ENCODE results near the gene AOC3. TPM values are rescaled to one million over a fixed set of nuclear protein-coding genes. Genes with fewer than 3 reads are reported as not detected.

The AOC3 gene
- total and polyA plus RNA-seq, 2 of the 13 experiments (the other 11 are each of a cell fraction or from before 2014, with no cell fraction given): 8.7 to 51.7 TPM

GRCh38 chr17:42878123-42878880, 27.3 kb downstream of the AOC3 start (continued):
- peak; percentile 51; the same call in 1 of the 2 replicates for TF ChIP-seq ZNF543 (CRISPR knock-in tag; IDR thresholded peaks at IDR 0.05)
- TF ChIP-seq ZBTB7B (CRISPR knock-in tag; IDR thresholded peaks at IDR 0.05): peak; percentile 20; the same call in 1 of the 2 replicates
- TF ChIP-seq U2AF2 (IDR thresholded peaks at IDR 0.05; ENCODE audit: low read depth, low read length): no peak
- TF ChIP-seq HNF4A (CRISPR knock-in tag; IDR thresholded peaks at IDR 0.05): peak; percentile 80
- no peak for TF ChIP-seq ETS1 (CRISPR knock-in tag; IDR thresholded peaks at IDR 0.05)
- TF ChIP-seq ZNF569 (CRISPR knock-in tag; IDR thresholded peaks at IDR 0.05; ENCODE audit: borderline replicate concordance): no peak
- peak; percentile 59; the same call in 1 of the 2 replicates for TF ChIP-seq NFKB2 (CRISPR knock-in tag; IDR thresholded peaks at IDR 0.05; ENCODE audit: borderline replicate concordance)
- no peak for TF ChIP-seq RERE (CRISPR knock-in tag; IDR thresholded peaks at IDR 0.05; ENCODE audit: low read depth)
- no peak for TF ChIP-seq DMAP1 (CRISPR knock-in tag; IDR thresholded peaks at IDR 0.05)
- 0 out of 2 replicates have a peak, but pooled peaks have one; percentile 30 for TF ChIP-seq DPF2 (CRISPR knock-in tag; IDR thresholded peaks at IDR 0.05; ENCODE audit: borderline replicate concordance, low read depth)
- TF ChIP-seq RAD21 (CRISPR knock-in tag; IDR thresholded peaks at IDR 0.05): peak; percentile 43
- TF ChIP-seq SMARCE1 (IDR thresholded peaks at IDR 0.05; ENCODE audit: borderline replicate concordance): no peak
- peak; percentile 88 for TF ChIP-seq RXRB (CRISPR knock-in tag; IDR thresholded peaks at IDR 0.05; ENCODE audit: borderline replicate concordance)
- no peak for TF ChIP-seq MLLT10 (CRISPR knock-in tag; IDR thresholded peaks at IDR 0.05)
- TF ChIP-seq HMGXB3 (CRISPR knock-in tag; IDR thresholded peaks at IDR 0.05; ENCODE audit: borderline replicate concordance): no peak
- TF ChIP-seq HNF4G (IDR thresholded peaks at IDR 0.05; ENCODE audit: borderline replicate concordance, low read depth, low read length): peak; percentile 75
- 0 out of 2 replicates have a peak, but pooled peaks have one; percentile 13 for TF ChIP-seq HNF4G (CRISPR knock-in tag; IDR thresholded peaks at IDR 0.05; ENCODE audit: borderline replicate concordance, low read depth)

Data from HepG2 (cell line).